ENCODE results near the gene CBS. TPM values are rescaled to one million over a fixed set of nuclear protein-coding genes. Genes with fewer than 3 reads are reported as not detected.
"Not testable (repeated sequence)": the region's sequence is repeated elsewhere in the genome, so short reads cannot be mapped to it uniquely, and the experiment has no call there.

CBS gene
- total RNA-seq, 1 donor from 2014 or later, result 232 TPM

DNA sequence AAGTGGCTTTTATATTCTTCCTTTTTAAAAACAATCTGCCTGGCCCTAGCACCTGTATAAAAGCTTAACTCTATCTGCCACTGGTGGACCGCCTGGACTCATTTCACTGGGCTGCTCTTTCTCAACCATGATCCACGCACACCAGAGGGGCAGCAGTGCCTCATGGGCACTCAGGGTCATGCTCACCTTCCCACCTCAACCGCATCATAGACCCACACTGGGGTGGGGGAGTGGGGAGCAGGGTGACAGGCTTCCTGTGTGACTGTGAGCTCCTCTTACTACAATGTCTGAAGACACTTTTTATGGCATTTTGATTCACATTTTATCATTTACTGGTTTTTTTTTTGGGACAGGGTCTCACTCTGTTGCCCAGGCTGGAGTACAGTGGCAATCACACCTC is 15.3 kb upstream of the CBS start:
- not testable (repeated sequence) for H3K4me1 Mint-ChIP-seq (ENCODE audit: low read depth, unreplicated experiment); H3K36me3 Mint-ChIP-seq (ENCODE audit: unreplicated experiment); DNase-seq; H3K27me3 Mint-ChIP-seq (ENCODE audit: unreplicated experiment); H3K4me3 Mint-ChIP-seq (ENCODE audit: unreplicated experiment); H3K27ac Mint-ChIP-seq (ENCODE audit: unreplicated experiment); H3K9me3 Mint-ChIP-seq (ENCODE audit: unreplicated experiment)

DNA sequence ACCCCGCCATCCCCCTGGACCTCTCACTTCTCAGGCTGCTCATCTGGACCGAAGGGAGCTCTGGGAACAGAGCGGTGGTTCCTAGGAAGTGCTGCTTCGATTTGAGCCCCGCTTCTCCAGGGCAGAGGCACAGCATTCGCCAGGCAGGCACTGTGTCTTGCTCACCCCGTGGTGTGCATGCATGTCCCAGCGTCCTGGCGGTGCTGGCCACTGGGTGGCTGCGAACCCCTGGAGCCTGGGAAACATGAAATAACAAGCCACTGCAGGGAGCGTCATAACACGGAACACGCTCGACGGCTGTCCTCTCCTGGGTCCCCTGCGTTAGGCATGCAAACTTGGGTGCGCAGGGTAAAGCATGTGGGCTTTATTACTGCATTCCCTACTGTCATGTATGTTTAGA is 13.8 kb upstream of the CBS start:
- not testable (repeated sequence) for H3K4me1 Mint-ChIP-seq (ENCODE audit: low read depth, unreplicated experiment); H3K4me3 Mint-ChIP-seq (ENCODE audit: unreplicated experiment); H3K9me3 Mint-ChIP-seq (ENCODE audit: unreplicated experiment); H3K36me3 Mint-ChIP-seq (ENCODE audit: unreplicated experiment); H3K27me3 Mint-ChIP-seq (ENCODE audit: unreplicated experiment); H3K27ac Mint-ChIP-seq (ENCODE audit: unreplicated experiment); DNase-seq

DNA sequence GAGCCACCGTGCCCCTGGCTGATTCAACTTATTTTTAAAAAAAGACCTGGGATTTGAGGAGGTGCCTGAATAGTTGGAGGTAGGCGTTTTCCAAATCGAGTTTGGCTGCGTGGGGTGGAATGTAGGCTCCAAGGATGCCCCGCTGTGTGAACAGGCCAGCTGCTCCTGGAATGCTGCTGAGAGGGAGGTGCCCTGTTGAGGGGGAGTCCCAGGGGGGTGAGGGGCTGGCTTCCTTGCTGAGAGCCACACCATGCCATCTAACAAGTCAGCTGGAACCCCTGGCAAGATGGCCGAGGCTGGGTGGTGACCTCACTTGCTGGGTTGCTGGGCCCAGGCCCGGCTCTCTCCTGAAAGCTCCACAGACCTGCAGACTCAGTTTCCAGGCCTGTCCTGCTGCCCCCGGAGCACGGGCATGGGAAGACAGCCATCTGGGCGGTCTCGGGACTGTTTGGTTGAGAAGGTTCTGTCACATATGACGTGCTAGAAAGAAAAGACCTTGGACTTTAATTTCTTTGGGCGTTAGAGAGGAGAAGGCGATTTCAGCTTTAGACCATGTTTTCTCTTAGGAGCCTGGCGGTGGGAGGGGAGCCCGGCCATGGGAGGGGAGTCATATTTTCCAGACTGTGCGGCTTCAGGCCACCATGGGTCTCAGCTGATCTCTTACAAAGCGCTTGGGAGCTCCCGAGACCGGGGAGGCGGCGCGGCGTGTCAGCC is 7.1 kb upstream of the CBS start:
- not testable (repeated sequence) for H3K27me3 Mint-ChIP-seq (ENCODE audit: unreplicated experiment); H3K27ac Mint-ChIP-seq (ENCODE audit: unreplicated experiment); H3K4me1 Mint-ChIP-seq (ENCODE audit: low read depth, unreplicated experiment); H3K4me3 Mint-ChIP-seq (ENCODE audit: unreplicated experiment); H3K9me3 Mint-ChIP-seq (ENCODE audit: unreplicated experiment); H3K36me3 Mint-ChIP-seq (ENCODE audit: unreplicated experiment); DNase-seq

DNA sequence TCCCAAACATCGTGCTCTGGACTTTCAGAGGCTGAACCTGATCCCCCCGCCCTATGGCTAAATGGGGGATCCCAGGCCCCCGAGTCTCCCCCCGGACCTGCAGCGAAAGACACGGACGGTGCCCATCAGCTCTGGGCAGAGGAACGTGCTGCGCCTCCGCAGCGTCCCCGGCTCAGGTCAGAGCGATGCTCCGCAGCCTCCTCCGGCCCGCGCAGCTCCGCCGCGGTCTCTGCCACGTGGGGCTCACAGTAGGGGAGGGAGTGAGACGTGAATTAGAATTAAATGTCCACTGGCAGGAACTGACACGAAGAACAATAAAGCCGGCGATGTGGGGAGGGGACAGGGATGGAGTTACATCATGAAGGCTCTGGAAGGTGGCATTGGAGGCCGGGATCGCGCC is 1.0 kb upstream of the CBS start:
- not testable (repeated sequence) for H3K36me3 Mint-ChIP-seq (ENCODE audit: unreplicated experiment); H3K27me3 Mint-ChIP-seq (ENCODE audit: unreplicated experiment); H3K4me3 Mint-ChIP-seq (ENCODE audit: unreplicated experiment); H3K9me3 Mint-ChIP-seq (ENCODE audit: unreplicated experiment); H3K4me1 Mint-ChIP-seq (ENCODE audit: low read depth, unreplicated experiment); H3K27ac Mint-ChIP-seq (ENCODE audit: unreplicated experiment); DNase-seq

DNA sequence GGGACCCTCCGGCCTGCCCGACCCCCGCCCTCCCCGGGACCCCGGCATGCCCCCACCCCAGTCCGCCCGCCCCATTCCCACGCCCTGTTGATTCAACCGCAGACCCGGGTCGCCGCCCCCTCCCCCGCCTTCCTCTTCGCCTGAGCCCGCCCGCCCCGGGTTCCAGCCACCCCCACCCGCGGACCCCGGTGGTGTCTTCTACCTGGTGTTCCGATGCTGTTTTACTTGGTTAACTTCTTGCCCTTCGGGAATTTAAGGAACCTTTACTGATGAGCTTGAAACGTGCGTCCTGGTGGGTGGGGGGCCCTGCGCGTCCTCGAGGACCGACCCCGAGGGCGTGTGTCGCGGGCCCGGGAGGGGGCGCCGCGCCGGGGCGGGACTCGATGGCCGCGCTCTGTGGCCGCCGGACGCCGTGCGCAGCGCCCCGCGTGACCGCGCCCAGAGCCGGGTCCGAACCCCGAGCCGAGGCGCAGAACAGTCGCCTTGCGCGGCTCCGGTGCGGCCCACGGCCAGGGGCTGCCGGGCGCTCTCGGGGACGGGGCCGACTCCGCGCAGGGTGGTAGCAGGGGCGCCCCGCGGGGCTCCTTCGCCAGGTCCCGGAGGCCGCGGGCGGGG is 495 bp upstream of the CBS start:
- H3K27ac Mint-ChIP-seq (ENCODE audit: unreplicated experiment); H3K36me3 Mint-ChIP-seq (ENCODE audit: unreplicated experiment); H3K27me3 Mint-ChIP-seq (ENCODE audit: unreplicated experiment); H3K4me1 Mint-ChIP-seq (ENCODE audit: low read depth, unreplicated experiment); H3K9me3 Mint-ChIP-seq (ENCODE audit: unreplicated experiment); DNase-seq; H3K4me3 Mint-ChIP-seq (ENCODE audit: unreplicated experiment): not testable (repeated sequence)

DNA sequence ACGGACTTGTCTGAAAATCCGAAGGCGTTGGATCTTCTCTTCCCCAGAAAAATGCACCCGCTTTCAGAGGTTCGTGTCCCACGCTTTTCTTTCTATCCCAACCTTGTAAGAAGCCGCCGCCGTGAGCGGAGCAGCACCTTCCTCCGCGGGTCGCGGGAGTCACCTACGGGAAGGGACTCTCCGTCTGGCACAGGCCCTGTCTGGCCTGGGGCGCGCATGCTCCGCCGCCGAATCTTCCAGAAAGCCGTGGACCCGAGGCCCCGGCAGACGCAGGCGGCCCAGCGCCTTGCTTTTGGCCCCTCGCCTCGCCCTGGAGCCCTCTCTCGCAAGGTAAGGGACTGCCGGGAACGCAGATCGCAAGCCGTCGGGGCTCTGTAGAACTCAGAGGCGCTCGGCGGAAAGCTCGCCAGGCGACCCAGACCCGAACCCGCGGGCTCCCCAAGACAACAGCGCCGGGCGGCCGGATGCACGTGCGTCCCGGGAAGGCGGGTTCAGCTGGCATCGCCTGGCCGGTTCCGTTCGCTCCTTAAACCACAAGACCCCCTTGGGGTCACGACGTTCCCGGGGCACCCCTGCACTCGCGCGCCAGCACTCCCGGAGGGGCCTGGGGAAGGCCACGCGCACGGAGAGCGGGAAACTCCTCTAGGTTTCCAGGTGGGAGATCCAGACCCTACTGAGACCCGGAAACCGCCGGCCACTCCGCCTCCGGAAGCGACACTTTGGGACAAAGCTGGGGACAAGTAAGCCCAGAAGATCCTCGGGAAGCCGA is 1.1 kb downstream of the CBS start:
- not testable (repeated sequence) for H3K4me1 Mint-ChIP-seq (ENCODE audit: low read depth, unreplicated experiment); H3K4me3 Mint-ChIP-seq (ENCODE audit: unreplicated experiment); H3K27me3 Mint-ChIP-seq (ENCODE audit: unreplicated experiment); H3K9me3 Mint-ChIP-seq (ENCODE audit: unreplicated experiment); DNase-seq; H3K36me3 Mint-ChIP-seq (ENCODE audit: unreplicated experiment); H3K27ac Mint-ChIP-seq (ENCODE audit: unreplicated experiment)

DNA sequence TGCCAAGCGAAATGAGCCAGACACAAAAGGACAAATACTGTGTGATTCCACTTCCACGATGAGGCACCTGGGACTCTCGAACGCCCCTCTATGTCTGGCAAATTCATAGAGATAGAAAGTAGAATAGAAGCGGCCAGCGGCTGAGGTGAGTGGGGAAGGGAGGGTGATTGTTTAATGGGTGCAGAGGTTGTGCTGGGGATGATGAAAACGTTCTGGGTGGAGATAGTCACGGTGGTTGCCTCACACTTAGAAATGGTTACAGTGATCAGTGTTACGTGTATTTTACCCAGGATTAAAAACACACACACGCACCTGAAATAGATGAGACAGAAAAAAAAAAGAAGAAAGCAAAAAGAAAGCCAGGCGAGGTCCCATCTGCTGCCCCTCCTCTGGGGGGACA is 2.9 kb downstream of the CBS start:
- not testable (repeated sequence) for H3K27me3 Mint-ChIP-seq (ENCODE audit: unreplicated experiment); H3K36me3 Mint-ChIP-seq (ENCODE audit: unreplicated experiment); H3K27ac Mint-ChIP-seq (ENCODE audit: unreplicated experiment); H3K4me3 Mint-ChIP-seq (ENCODE audit: unreplicated experiment); H3K9me3 Mint-ChIP-seq (ENCODE audit: unreplicated experiment); DNase-seq; H3K4me1 Mint-ChIP-seq (ENCODE audit: low read depth, unreplicated experiment)

DNA sequence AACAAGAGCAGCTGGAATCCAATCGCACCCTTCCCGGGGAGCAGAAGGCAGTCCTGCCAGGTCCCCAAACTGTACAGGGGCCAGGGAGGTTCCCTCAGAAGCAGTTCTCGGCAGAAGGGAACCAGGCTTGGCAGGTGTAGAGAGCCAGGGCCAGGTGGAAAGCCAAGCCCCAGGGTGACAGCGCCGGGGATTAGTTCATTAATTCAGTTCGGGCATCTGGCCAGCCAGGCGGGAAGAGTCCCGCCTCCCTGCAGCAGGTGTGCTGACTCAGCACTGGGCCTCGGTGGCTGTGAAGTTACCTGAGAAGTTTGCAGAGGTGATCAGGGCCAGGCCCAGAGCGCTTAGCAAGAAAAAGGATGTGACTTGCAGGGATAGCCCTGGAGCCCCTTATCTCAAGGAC is 6.0 kb downstream of the CBS start:
- H3K4me1 Mint-ChIP-seq (ENCODE audit: low read depth, unreplicated experiment); H3K27me3 Mint-ChIP-seq (ENCODE audit: unreplicated experiment); DNase-seq; H3K36me3 Mint-ChIP-seq (ENCODE audit: unreplicated experiment); H3K4me3 Mint-ChIP-seq (ENCODE audit: unreplicated experiment); H3K27ac Mint-ChIP-seq (ENCODE audit: unreplicated experiment); H3K9me3 Mint-ChIP-seq (ENCODE audit: unreplicated experiment): not testable (repeated sequence)

DNA sequence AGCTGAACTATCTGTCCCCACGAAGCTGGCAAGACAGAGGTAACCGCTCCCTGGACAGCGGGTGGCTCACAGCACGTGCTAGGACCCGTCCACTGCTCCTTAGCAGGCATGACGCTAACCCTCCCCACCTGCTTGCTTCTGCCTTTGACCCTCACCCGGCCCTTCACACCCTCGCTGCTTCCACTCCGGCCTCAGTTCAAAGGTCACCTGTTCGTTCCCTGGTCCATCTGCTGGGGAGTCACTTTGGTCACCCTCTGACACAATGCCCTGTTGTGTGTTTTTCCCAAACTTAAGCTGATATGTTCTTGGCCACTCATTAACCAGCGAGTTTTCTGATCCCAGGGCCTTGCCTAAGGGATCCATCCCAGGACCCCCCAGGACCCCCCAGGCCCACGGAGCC is 7.6 kb downstream of the CBS start:
- H3K27me3 Mint-ChIP-seq (ENCODE audit: unreplicated experiment); DNase-seq; H3K27ac Mint-ChIP-seq (ENCODE audit: unreplicated experiment); H3K4me3 Mint-ChIP-seq (ENCODE audit: unreplicated experiment); H3K4me1 Mint-ChIP-seq (ENCODE audit: low read depth, unreplicated experiment); H3K36me3 Mint-ChIP-seq (ENCODE audit: unreplicated experiment); H3K9me3 Mint-ChIP-seq (ENCODE audit: unreplicated experiment): not testable (repeated sequence)

DNA sequence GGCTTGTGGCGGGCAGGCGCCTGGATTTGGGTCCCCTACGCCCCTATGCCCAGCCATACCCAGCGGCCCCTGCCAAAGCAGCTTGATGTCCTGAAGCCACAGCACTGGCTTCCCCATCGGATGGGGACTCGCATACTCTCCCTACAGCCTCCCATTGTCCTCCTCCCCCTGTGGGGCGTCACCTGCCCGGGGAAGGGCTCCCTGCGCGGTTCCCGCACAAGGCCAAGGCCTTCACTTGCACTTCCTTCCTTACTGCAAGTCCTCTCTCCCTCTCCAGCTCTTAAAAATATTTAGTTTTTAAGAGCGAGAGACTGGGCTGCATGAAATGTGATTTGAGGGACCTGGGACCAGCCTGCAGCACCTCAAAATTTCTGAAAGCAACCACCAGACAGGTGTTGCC is 8.9 kb downstream of the CBS start:
- H3K9me3 Mint-ChIP-seq (ENCODE audit: unreplicated experiment); H3K4me1 Mint-ChIP-seq (ENCODE audit: low read depth, unreplicated experiment); H3K27ac Mint-ChIP-seq (ENCODE audit: unreplicated experiment); H3K36me3 Mint-ChIP-seq (ENCODE audit: unreplicated experiment); H3K4me3 Mint-ChIP-seq (ENCODE audit: unreplicated experiment); DNase-seq; H3K27me3 Mint-ChIP-seq (ENCODE audit: unreplicated experiment): not testable (repeated sequence)

DNA sequence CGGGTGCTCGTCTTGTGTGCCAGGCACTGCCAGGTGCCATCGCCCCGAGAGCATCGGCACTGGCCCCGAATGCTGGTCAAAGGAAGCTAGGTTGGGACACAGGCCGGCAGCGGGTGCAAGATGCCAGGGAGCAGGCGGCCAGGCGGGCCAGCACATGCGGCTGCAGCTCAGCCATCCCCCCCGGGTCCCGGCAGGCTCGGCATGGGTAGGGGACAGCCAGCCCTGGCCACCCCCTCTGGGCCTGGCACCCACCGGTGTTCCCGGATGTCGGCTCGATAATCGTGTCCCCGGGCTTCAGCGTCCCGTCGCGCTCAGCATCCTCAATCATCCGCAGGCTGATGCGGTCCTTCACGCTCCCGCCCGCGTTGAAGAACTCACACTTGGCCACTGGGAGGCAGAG is 9.6 kb downstream of the CBS start:
- not testable (repeated sequence) for H3K9me3 Mint-ChIP-seq (ENCODE audit: unreplicated experiment); H3K4me1 Mint-ChIP-seq (ENCODE audit: low read depth, unreplicated experiment); H3K27me3 Mint-ChIP-seq (ENCODE audit: unreplicated experiment)

DNA sequence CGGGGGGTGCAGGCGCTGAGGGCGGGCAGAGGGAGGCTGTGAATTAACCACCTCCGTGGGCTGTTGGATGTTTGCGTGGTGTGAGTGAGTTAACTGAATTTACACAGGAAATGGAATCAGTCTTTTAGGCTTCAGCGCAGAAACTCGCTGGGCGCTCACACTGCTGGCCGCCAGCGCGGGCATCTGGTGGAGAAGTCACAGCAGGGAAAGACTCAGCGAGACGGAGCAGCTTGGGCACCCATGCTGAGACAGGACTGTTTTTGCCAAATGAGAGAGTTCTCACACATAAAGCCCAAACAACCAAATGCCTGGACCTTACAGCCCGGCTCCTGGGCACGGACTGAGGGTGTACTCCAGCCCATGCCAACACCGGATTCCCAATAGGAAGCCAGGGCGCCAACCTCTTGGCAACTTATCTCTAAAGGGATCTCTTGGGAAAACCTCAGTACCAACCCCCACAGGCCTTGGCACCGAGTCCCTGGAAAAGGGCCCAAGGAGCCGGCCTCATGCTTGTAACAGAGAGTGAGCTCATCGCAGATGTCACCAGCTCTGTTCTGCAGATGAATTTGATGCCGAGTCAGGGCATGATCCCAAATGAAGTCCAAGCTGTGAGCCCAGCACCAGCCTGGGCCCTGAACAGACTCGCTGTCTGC is 11.2 kb downstream of the CBS start:
- not testable (repeated sequence) for H3K27me3 Mint-ChIP-seq (ENCODE audit: unreplicated experiment); H3K9me3 Mint-ChIP-seq (ENCODE audit: unreplicated experiment); H3K36me3 Mint-ChIP-seq (ENCODE audit: unreplicated experiment); H3K4me3 Mint-ChIP-seq (ENCODE audit: unreplicated experiment); DNase-seq; H3K27ac Mint-ChIP-seq (ENCODE audit: unreplicated experiment); H3K4me1 Mint-ChIP-seq (ENCODE audit: low read depth, unreplicated experiment)

More for the DNA sequence above, 9.6 kb downstream of the CBS start:
- H3K36me3 Mint-ChIP-seq (ENCODE audit: unreplicated experiment); DNase-seq; H3K27ac Mint-ChIP-seq (ENCODE audit: unreplicated experiment); H3K4me3 Mint-ChIP-seq (ENCODE audit: unreplicated experiment): not testable (repeated sequence)

Data from glutamatergic neuron (in vitro differentiated cells).